Vagina (tissue), 2 donors: ENCODE measurements around the gene FAM161B.

ENCODE experiments used
- POLR2A ChIP-seq, 2 donors: fragments of 450-650 bp; IDR thresholded peaks; one replicate each; pipeline ENCODE4 v1.6.1; 2017; ENCODE audit warnings: antibody characterized with exemption in 2 of 2, mild to moderate bottlenecking in 2 of 2, moderate library complexity in 2 of 2
- TF ChIP-seq, protein P1 (sequence below), 3 experiments: fragments of 450-650 bp in 2 of 3; fragments of 200-600 bp in 1 of 3; sonication (generic) in 1 of 3; IDR thresholded peaks; one replicate each; pipeline ENCODE4 v1.5.1; 2017 to 2019; ENCODE audit warnings: antibody characterized with exemption in 3 of 3, mild to moderate bottlenecking in 2 of 3, moderate library complexity in 2 of 3

DNA sequence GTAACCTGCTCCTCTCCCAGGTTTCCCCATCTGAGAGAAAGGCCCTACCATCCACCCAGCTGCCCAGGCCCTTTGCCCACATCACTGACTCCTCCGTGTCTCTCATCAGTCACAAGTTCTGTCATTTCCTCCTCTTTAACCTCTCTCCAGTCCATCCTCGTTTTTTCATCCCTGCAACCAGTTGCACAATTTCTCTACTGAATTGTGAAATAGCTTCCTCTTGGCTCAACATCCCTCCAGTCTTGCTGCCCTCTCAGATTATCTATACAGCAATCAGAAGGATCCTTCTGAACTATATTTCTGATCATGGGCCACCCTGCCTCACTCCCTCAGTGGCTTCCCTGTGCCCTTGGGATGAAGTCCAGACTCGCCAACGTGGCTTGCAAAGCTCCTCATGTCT lies 6.8 kb downstream of the FAM161B start:
- TF ChIP-seq POLR2A (IDR thresholded peaks at IDR 0.05) = no peak
- TF ChIP-seq, protein P1, sequence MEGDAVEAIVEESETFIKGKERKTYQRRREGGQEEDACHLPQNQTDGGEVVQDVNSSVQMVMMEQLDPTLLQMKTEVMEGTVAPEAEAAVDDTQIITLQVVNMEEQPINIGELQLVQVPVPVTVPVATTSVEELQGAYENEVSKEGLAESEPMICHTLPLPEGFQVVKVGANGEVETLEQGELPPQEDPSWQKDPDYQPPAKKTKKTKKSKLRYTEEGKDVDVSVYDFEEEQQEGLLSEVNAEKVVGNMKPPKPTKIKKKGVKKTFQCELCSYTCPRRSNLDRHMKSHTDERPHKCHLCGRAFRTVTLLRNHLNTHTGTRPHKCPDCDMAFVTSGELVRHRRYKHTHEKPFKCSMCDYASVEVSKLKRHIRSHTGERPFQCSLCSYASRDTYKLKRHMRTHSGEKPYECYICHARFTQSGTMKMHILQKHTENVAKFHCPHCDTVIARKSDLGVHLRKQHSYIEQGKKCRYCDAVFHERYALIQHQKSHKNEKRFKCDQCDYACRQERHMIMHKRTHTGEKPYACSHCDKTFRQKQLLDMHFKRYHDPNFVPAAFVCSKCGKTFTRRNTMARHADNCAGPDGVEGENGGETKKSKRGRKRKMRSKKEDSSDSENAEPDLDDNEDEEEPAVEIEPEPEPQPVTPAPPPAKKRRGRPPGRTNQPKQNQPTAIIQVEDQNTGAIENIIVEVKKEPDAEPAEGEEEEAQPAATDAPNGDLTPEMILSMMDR (IDR thresholded peaks at IDR 0.05) = no peak
